ENCODE data around the gene IDE. TPM values are rescaled to one million over a fixed set of nuclear protein-coding genes. Genes with fewer than 3 reads are reported as not detected.
"Not testable (repeated sequence)": the region's sequence is repeated elsewhere in the genome, so short reads cannot be mapped to it uniquely, and the experiment has no call there.

Gene IDE
- polyA plus RNA-seq, 3 donors, result 23.2 to 26.4 (median 25.3) TPM

DNA sequence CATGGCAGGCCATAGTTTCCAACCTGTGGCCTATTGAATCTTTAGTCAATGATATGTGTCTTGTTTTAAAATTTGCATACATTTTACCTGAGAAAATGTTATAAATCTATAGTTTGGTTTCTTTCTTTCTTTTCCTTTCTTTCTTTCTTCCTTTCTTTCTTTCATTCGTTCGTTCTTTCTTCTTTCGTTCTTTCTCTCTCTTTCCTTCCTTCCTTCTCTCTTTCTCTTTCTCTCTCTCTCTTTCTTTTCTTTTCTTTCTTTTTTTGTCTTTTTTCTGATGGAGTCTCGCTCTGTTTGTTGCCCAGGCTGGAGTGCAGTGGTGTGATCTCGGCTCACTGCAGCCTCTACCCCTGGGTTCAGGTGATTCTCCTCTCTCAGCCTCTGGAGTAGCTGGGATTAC lies 133.3 kb downstream of the IDE start:
- DNase-seq (ENCODE audit: extremely low read depth in 1 of 11, low read depth in 9 of 11, low spot score in 4 of 11), result no peak

DNA sequence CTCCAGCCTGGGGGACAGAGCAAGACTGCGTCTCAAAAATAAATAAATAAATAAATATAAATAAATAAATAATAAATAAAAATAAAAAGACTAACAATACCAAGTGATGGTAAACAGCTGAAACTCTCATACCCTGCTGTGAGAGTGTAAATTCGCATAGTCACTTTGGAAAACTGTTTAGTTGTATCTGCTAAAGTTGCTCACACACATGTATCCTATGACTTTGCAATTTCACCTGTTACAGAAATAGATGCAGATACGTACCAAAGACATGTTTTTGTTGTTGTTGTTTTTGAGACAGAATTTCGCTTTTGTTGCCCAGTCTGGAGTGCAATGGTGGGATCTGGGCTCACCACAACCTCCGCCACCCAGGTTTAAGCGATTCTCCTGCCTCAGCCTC lies 135.7 kb downstream of the IDE start:
- DNase-seq (ENCODE audit: extremely low read depth in 1 of 11, low read depth in 9 of 11, low spot score in 4 of 11), result no peak

DNA sequence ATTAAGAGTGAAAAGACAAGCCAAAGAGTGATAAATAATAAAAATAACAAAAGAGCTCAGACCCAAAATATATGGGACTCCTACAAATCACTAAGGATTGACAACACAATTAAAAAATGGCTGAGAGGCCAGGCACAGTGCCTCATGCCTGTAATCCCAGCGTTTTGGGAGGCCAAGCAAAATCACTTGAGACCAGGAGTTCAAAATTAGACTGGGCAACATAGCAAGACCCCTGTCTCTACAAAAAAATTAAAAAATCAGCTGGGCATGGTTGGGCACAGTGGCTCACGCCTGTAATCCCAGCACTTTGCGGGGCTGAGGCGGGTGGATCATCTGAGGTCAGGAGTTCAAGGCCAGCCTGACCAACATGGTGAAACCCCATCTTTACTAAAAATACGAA lies 137.3 kb downstream of the IDE start:
- no peak for DNase-seq (ENCODE audit: extremely low read depth in 1 of 11, low read depth in 9 of 11, low spot score in 4 of 11)

DNA sequence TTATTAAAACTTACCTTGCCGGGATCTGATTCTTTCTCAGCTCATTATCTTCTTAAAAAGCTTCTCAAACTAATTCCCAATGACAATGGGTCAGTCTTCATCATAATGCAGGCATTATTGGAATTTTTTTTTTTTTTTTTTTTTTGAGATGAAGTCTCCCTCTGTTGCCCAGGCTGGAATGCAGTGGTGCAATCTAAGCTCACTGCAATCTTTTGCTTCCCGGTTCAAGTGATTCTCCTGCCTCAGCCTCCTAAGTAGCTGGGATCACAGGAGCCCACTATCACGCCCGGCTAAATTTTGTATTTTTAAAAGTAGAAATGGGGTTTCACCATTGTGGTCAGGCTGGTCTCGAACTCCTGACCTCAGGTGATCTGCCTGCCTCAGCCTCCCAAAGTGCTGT lies 137.8 kb downstream of the IDE start:
- DNase-seq (ENCODE audit: extremely low read depth in 1 of 11, low read depth in 9 of 11, low spot score in 4 of 11), result not testable (repeated sequence)

DNA sequence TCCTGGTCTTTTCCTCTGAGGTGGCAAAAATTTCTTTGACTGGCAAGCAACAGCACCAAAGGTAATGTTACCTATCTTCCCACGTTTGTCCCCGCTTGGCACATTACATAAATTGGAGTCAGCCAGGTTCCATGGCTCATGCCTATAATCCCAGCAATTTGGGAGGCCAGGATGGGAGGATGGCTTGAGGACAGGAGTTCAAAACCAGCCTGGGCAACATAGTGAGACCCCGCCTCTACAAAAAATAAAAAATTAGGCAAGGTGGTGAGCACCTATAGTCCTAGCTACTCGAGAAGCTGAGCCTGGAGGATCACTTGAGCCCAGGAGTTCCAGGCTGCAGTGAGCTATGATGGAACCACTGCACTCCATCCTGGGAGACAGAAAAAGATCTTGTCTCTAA lies 139.5 kb downstream of the IDE start:
- no peak for DNase-seq (ENCODE audit: extremely low read depth in 1 of 11, low read depth in 9 of 11, low spot score in 4 of 11)

DNA sequence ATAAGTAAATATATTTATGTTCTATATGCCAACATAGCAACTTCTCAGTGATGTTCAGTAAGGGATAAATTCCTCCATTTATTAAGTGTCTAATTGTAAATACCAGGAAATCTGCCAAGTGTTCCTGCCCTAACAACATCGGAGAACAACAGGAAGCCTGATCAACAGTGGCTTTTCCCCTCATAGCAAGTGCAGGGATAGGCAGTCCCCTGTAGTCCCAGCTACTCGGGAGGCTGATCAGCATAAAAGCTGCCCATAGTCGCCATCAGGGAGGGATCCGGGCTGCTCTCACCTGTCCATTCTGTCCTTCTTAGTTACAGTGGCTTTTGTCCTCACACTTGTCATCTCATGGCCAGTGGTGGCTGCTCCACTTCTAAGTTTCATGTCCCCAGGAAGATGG lies 141.3 kb downstream of the IDE start:
- DNase-seq (ENCODE audit: extremely low read depth in 1 of 11, low read depth in 9 of 11, low spot score in 4 of 11), result no peak

DNA sequence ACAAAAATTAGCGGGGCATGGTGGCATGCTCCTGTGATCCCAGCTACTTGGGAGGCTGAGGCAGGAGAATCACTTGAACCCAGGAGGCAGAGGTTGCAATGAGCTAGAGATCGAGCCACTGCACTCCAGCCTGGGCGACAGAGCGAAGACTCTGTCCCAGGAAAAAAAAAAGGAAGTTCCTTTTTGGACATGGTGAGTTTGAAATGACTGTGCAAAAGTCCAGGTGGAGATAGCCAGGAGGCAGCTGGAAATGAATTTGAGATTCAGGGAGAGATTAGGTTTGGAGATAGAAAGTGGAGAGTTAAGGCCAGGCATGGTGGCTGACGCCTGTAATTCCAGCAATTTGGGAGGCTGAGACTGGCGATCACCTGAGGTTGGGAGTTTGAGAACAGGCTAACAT lies 143.8 kb downstream of the IDE start:
- no peak for DNase-seq (ENCODE audit: extremely low read depth in 1 of 11, low read depth in 9 of 11, low spot score in 4 of 11)

DNA sequence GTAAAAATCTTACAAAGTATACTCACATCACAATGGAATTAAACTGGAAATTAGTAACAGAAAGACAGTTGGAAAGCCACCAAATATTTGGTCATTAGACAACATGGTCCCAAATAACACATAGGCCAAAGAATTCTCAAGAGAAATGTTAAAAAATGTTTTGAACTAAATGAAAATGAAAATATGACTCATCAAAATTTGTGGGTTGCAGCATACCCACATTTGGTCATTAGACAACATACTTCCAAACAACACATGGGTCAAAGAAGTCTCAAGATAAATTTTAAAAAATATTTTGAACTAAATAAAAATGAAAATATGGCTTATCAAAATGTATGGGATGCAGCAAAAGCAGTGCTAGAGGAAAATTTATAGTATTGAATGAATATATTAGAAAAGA lies 152.3 kb downstream of the IDE start:
- no peak for DNase-seq (ENCODE audit: extremely low read depth in 1 of 11, low read depth in 9 of 11, low spot score in 4 of 11)

DNA sequence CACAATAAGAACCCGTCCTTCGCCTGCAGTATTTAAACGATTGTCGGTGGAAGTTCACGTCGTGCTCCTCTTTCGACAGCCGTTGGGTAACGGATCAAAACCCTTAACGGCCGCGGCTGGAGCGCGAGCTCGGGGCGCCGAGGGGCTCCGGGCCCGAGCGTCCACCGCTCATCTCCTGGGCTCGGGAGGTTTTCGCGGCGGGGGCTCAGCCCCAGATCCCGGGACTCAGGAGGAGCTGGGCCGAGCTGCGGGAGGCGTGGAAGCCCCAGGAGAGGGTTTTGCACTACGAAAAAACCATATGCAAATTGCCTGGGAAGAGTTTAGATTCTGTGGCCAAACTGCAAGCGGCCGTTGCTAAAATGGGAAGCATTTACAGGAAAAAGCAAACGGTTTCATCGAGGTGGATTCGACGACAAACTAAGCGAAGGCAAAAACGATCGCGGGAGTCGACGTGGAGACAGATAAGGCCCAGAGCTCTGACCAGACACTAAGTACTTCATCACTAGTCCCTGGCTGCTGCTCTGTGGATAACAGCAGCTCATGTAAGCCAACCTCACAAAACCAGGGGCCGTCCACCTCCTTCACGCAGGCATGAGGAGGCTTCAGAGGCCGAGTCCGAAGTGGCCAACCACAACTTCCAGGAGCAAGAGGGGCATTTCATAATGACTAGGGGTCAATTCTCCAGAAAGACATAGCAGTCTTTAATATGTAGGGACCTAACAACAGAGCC lies 153.2 kb downstream of the IDE start:
- no peak for DNase-seq (ENCODE audit: extremely low read depth in 1 of 11, low read depth in 9 of 11, low spot score in 4 of 11)

DNA sequence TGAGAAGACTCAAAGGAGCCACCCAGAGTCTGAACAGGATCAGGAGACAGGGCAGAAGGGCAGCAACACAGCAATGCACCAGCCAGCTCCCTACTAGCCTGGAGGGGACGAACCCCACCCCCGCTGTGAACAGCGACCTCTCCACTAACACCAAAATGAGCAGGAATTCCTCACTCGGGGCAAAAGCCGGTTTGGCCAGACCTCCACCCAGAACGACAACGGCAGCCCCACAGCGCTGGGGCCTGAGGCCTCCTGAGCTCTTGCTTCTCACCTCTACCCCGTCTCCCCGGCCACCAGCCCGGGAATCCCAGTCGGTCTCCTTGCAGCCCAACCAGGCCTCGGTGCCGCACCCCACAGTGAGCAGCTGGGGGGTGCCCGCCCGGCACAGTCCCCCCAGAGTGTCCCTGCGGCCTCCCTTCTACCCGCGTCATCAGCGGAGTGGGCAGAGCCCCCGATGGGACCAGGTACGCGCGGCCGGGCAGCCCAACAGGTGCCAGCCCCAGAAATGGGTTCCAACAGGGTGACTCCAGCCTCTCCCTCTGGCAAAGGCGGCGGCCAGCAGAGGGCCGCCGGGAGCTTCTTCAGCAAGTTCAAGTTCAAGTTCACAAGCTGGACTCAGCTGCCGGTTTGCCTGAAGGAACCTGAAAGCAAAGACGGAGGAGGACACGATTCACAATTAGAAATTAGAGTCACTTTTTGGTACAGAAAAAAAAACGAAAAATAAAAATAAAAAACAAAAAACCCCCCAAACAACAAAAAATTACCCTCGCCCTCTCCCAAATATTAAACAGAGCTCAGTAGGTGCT lies 153.9 kb downstream of the IDE start:
- peak in 5 of 11 donors; percentile 26 to 48 (median 38) for DNase-seq (ENCODE audit: extremely low read depth in 1 of 11, low read depth in 9 of 11, low spot score in 4 of 11)

DNA sequence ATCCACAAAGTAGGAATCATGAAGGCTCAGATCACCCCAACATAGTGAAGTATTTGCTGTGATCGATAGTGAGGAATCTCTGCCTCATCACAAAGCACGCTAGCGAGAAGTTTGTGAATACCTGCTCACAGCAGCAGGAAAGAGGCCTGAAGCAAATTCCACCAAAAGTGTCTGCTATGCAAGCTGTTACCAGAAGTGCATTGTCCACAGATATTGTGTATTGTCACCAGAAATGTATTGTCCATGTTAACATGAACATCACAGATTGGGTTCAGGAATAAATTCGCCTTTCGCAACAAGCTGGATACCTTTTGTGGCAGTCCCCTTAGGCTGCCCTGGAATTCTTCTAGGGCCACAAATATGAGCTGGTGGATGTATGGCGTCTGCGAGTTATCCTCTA lies 155.0 kb downstream of the IDE start:
- no peak for DNase-seq (ENCODE audit: extremely low read depth in 1 of 11, low read depth in 9 of 11, low spot score in 4 of 11)

DNA sequence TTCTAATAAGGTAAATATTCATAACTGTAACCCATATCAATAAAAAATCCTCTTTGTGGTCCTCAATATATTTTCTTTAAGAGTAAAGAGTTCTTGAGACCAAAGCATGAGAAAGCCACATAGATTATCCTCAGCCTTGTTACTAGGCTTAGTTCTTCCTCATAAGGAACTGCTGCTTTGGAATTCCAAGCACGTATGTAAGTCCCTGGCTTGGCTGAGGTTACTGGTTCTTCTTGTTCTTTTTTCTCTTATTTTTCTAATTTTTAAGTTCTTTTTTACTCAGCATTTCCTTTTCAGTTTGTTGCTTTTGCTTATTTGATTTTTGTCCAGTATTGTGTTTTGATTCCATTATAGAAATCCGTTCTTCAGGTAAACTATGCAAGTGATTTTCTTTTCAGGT lies 155.7 kb downstream of the IDE start:
- DNase-seq (ENCODE audit: extremely low read depth in 1 of 11, low read depth in 9 of 11, low spot score in 4 of 11), result no peak

DNA sequence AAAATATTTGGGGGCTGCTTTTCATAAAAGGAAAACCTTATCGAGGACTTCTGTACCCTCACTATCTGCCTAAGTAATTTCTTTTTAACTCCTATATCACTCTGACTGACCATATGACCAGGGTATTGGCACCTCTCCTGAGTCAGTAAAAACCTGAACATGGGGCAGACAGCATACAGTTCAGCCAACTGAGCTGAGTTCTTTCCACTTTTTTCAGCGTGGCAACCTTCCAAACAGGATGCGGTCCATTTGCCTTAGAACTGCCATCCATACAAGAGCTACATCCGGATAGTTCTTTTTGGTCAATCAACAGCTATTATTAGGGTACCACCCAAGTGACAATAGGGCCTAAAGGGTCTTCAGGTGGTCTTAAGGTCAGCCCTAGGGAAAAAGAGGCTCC lies 160.4 kb downstream of the IDE start:
- no peak for DNase-seq (ENCODE audit: extremely low read depth in 1 of 11, low read depth in 9 of 11, low spot score in 4 of 11)

DNA sequence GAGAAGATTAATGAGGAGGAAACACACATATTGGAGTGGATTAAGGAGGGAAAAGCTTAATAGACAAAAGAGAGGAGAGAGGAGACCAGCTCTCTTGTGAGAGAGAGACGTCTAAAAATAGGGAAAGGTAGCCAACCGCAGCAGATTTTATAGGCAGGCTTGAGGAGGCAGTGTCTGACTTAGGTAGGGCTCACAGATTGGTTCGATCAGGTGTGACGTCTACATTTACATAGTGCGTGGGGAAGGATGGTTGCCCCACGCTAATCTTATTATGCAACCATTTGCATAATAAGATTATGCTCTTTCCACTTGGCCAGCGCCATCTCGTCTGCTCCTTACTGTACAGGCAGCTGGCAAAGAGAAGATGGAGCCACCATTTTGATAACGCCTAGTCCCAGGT lies 160.9 kb downstream of the IDE start:
- DNase-seq (ENCODE audit: extremely low read depth in 1 of 11, low read depth in 9 of 11, low spot score in 4 of 11), result no peak

DNA sequence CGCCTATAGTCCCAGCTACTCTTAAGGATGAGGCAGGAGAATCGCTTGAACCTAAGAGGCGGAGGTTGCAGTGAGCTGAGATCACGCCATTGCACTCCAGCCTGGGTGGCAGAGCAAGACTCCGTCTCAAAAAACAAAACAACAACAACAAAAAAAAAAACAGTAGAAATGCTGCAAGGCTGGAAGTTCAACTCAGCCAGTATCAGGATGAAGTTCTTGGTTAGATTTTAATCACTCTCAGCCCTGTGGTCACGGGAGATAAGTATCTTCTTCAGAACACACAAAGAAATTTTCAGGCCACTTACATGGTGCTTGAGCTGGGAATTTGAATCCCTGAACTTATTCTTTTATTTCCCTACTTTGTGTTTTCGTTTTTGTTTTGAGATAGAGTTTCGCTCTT lies 162.5 kb downstream of the IDE start:
- DNase-seq (ENCODE audit: extremely low read depth in 1 of 11, low read depth in 9 of 11, low spot score in 4 of 11), result no peak

DNA sequence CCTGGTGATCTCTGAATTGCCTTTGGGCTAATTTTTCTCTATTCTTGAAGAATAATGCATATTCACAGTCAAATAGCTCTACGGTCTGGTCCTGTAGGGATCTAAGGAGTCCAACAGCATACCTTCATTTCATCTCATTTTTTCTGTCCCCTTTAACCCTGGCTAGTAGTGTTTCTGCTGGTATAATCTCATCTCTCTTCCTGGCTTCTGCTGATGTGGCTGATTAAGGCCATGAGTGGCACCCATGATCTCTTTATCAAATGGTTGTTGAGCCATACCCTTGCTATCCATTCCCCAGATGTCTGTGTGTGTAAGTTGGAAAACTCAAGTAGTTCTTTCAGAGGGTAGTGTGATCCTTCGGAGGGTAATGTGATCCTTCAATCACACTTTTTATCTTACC lies 163.4 kb downstream of the IDE start:
- DNase-seq (ENCODE audit: extremely low read depth in 1 of 11, low read depth in 9 of 11, low spot score in 4 of 11), result no peak

DNA sequence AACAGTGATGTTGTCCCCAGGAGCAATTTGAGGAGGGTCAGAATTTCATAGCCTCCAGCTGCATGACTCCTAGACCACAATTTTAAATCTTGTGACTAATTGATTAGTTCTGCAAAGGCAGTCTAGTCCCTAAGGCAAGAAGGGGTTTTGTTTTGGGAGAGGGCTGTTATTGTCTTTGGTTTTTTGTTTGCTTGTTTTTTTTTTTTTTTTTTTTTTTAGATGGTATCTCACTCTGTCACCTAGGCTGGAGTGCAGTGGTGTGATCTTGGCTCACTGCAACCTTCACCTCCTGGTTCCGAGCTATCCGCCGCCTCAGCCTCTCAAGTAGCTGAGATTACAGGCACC lies 165.9 kb downstream of the IDE start:
- DNase-seq (ENCODE audit: extremely low read depth in 1 of 11, low read depth in 9 of 11, low spot score in 4 of 11), result no peak

DNA sequence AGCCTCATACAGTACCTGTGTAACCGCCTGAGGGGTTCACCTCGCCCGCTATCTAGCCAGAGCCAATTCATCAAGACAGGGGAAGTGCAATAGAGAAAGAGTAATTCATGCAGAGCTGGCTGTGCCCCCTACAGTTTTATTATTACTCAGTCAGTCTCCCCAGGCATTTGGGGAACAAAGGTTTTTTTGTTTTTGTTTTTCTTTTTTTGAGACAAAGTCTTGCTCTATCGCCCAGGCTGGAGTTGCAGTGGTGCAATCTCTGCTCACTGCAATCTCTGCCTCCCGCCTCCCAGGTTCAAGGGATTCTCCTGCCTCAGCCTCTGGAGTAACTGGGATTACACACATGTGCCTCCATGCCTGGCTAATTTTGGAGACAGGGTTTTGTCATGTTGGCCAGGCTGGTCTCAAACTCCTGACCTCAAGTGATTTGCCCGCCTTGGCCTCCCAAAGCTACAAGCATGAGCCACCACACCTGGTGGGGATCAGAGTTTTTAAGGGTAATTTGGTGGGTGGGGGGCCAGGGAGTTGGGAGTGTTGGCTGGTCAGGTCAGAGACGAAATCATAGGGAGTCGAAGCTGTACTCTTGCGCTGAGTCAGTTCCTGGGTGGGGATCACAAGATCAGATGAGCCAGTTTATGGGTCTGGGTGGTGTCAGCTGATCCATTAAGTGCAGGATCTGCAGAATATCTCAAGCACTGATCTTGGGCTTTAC lies 166.4 kb downstream of the IDE start:
- DNase-seq (ENCODE audit: extremely low read depth in 1 of 11, low read depth in 9 of 11, low spot score in 4 of 11), result no peak

DNA sequence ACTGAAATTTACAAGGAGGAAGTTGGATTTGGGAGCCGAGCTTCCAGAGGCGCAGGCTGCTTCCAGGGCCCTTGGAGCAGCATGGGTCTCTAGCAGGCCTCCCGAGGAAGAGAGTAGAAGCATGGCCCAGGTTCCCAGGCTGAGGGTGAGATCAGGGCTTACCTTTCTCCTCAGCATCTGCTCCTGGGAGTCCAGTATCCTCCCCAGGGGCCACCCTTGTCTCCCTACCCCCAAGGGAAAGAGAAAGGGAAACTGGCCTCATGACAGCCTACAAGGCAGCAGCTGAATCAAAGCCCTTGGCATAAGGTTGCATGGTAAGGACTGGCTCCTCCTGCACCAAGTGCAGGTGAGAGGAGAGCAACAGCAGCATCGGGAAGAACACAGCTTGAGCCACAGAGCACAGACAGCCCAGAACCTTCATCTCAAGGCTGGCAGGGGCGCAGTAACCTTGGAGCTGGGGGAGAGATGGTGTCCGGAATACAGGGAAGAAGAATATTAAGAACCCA lies 168.4 kb downstream of the IDE start:
- no peak for DNase-seq (ENCODE audit: extremely low read depth in 1 of 11, low read depth in 9 of 11, low spot score in 4 of 11)

All from renal cortex interstitium (tissue), 11 donors.